Colonic mucosa (tissue), 4 donors: ENCODE results near the gene RALGPS2. TPM values are rescaled to one million over a fixed set of nuclear protein-coding genes. Genes with fewer than 3 reads are reported as not detected.
"Not testable (repeated sequence)": the region's sequence is repeated elsewhere in the genome, so short reads cannot be mapped to it uniquely, and the experiment has no call there.

Experiments used
- DNase-seq: peaks from one replicate; pipeline ENCODE4 v3.0.0-alpha.2; 2020
- H3K27ac ChIP-seq: fragments of 200-600 bp; one replicate; pipeline ENCODE4 v1.8.0; 2021
- H3K27me3 ChIP-seq: fragments of 200-600 bp; one replicate; pipeline ENCODE4 v1.8.0; 2021
- H3K36me3 ChIP-seq: fragments of 200-600 bp; one replicate; pipeline ENCODE4 v1.8.0; 2021
- H3K4me1 ChIP-seq: fragments of 200-600 bp; one replicate; pipeline ENCODE4 v1.8.0; 2021; ENCODE audit warnings: mild to moderate bottlenecking
- H3K4me3 ChIP-seq: fragments of 200-600 bp; one replicate; pipeline ENCODE4 v1.8.0; 2021
- H3K9ac ChIP-seq, 2 donors: one replicate each; pipeline ENCODE4 v1.7.0; 2013; ENCODE audit warnings: control low read depth in 2 of 2, low read depth in 2 of 2, low read length in 2 of 2
- H3K9me3 ChIP-seq: fragments of 200-600 bp; one replicate; pipeline ENCODE4 v1.8.0; 2021
- CTCF ChIP-seq: fragments of 200-600 bp; IDR thresholded peaks from one replicate; pipeline ENCODE4 v1.8.0; 2022; ENCODE audit warnings: antibody characterized with exemption, mild to moderate bottlenecking
- intact Hi-C: fragments of 100-400 bp; cut with DNase I; formaldehyde crosslinking; loops from one replicate; pipeline ENCODE4 v1.14.1; 2022
- total RNA-seq, 2 donors: library from RNA; stranded (reverse); fragmentation: NEBNext Ultra II Directional in 1 of 2; extraction: Animal tissue kit (Norgen Biotek cat#: 25700) in 1 of 2; gene quantifications; one replicate each; pipeline ENCODE4 v1.2.1, GENCODE V29; 2021
- donor health status: healthy.
- donor health status: DM: no; HTN: no; CAD: no.
- donor health status: DM: no; HTN: no; CAD: no.

Gene RALGPS2
- total RNA-seq, 2 donors from 2014 or later: 23.5 to 49.1 TPM

GRCh38 chr1:178751046-178751445, 26.0 kb downstream of the RALGPS2 start:
- Histone ChIP-seq H3K9me3 (no peaks in the 10 kb centered on the region), H3K27me3 (no peaks in the 10 kb centered on the region), H3K4me1 (no peaks in the 10 kb centered on the region), H3K36me3 (no peaks in the 10 kb centered on the region), H3K27ac (no peak overlapping the region), H3K4me3 (no peak overlapping the region), H3K9ac (no peak overlapping the region)
- intact Hi-C loops: loop anchor here (10.0 kb wide), 1 partner anchor 436 kb away; no protein-coding TSS in a partner anchor
- no peak for DNase-seq
- TF ChIP-seq CTCF: no peak

GRCh38 chr1:178752891-178753290, 27.8 kb downstream of the RALGPS2 start:
- no peaks in the 10 kb centered on the region for H3K27me3 ChIP-seq
- no peaks in the 10 kb centered on the region for H3K36me3 ChIP-seq
- H3K27ac ChIP-seq: no peak overlapping the region
- no peak for DNase-seq
- no peaks in the 10 kb centered on the region for H3K4me1 ChIP-seq
- H3K9ac ChIP-seq: no peak overlapping the region
- TF ChIP-seq CTCF: no peak
- H3K9me3 ChIP-seq: no peaks in the 10 kb centered on the region
- H3K4me3 ChIP-seq: no peak overlapping the region
- intact Hi-C loops: loop anchor here (2.0 to 10.0 kb wide), 2 partner anchors 210 to 438 kb away; no protein-coding TSS in a partner anchor

- H3K36me3 ChIP-seq, H3K4me3 ChIP-seq, H3K27me3 ChIP-seq, H3K9ac ChIP-seq, DNase-seq, H3K27ac ChIP-seq, H3K4me1 ChIP-seq, H3K9me3 ChIP-seq: not testable (repeated sequence)
- intact Hi-C loops: loop anchor here (10.0 kb wide), 1 partner anchor 440 kb away; no protein-coding TSS in a partner anchor
These were observed 29.7 kb downstream of the RALGPS2 start for GRCh38 chr1:178754655-178755256.

- no peaks in the 10 kb centered on the region for H3K36me3 ChIP-seq
- peak; percentile 60 for TF ChIP-seq CTCF
- H3K4me1 ChIP-seq: no peaks in the 10 kb centered on the region
- no peaks in the 10 kb centered on the region for H3K9me3 ChIP-seq
- no peak overlapping the region for H3K9ac ChIP-seq
- H3K27ac ChIP-seq: no peak overlapping the region
- no peak overlapping the region for H3K4me3 ChIP-seq
- DNase-seq: no peak
- H3K27me3 ChIP-seq: no peaks in the 10 kb centered on the region
- intact Hi-C loops: no loop called here
These were observed 43.4 kb downstream of the RALGPS2 start for GRCh38 chr1:178768423-178768822.

- H3K9ac ChIP-seq: no peak overlapping the region
- DNase-seq: no peak
- H3K9me3 ChIP-seq: no peaks in the 10 kb centered on the region
- no peaks in the 10 kb centered on the region for H3K36me3 ChIP-seq
- H3K4me3 ChIP-seq: no peak overlapping the region
- intact Hi-C loops: loop anchor here (5.0 kb wide), 1 partner anchor 229 kb away; no protein-coding TSS in a partner anchor
- no peaks in the 10 kb centered on the region for H3K27me3 ChIP-seq
- H3K27ac ChIP-seq: no peak overlapping the region
- no peaks in the 10 kb centered on the region for H3K4me1 ChIP-seq
- no peak for TF ChIP-seq CTCF
These were observed 47.9 kb downstream of the RALGPS2 start for GRCh38 chr1:178772952-178773351.

- Histone ChIP-seq H3K9me3 (no peaks in the 10 kb centered on the region), H3K4me1 (no peaks in the 10 kb centered on the region), H3K36me3 (no peaks in the 10 kb centered on the region), H3K27me3 (no peaks in the 10 kb centered on the region), H3K27ac (no peak overlapping the region), H3K9ac (no peak overlapping the region), H3K4me3 (no peak overlapping the region)
- TF ChIP-seq CTCF: no peak
- DNase-seq: no peak
- intact Hi-C loops: loop anchor here (5.0 kb wide), 1 partner anchor 228 kb away; no protein-coding TSS in a partner anchor
These were observed 49.2 kb downstream of the RALGPS2 start for GRCh38 chr1:178774263-178774662.
